Measurements from ENCODE around the gene MEIOB.

DNA sequence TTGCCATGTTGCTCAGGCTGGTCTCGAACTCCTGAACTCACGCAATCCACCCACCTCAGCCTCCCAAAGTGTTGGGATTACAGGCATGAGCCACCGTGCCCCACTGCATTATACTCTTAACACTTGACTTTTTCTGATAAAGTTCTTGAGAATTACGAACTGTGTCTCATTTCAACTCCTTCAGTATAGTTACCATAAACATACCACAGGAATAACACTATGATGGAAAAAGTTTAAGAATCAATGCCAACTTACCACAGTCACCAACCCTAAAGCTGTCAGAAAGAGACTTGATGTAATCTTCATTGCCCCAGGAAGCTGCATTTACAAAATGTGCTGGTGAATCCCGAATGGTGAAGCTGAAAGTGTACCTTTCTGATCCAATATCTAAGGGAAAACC is 10.2 kb downstream of the MEIOB start:
- TF ChIP-seq JUND (IDR thresholded peaks at IDR 0.05) (no peak), SMC3 (IDR thresholded peaks at IDR 0.05; ENCODE audit: low read depth, low read length) (no peak)
- TF ChIP-seq, protein P1, sequence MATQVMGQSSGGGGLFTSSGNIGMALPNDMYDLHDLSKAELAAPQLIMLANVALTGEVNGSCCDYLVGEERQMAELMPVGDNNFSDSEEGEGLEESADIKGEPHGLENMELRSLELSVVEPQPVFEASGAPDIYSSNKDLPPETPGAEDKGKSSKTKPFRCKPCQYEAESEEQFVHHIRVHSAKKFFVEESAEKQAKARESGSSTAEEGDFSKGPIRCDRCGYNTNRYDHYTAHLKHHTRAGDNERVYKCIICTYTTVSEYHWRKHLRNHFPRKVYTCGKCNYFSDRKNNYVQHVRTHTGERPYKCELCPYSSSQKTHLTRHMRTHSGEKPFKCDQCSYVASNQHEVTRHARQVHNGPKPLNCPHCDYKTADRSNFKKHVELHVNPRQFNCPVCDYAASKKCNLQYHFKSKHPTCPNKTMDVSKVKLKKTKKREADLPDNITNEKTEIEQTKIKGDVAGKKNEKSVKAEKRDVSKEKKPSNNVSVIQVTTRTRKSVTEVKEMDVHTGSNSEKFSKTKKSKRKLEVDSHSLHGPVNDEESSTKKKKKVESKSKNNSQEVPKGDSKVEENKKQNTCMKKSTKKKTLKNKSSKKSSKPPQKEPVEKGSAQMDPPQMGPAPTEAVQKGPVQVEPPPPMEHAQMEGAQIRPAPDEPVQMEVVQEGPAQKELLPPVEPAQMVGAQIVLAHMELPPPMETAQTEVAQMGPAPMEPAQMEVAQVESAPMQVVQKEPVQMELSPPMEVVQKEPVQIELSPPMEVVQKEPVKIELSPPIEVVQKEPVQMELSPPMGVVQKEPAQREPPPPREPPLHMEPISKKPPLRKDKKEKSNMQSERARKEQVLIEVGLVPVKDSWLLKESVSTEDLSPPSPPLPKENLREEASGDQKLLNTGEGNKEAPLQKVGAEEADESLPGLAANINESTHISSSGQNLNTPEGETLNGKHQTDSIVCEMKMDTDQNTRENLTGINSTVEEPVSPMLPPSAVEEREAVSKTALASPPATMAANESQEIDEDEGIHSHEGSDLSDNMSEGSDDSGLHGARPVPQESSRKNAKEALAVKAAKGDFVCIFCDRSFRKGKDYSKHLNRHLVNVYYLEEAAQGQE (IDR thresholded peaks at IDR 0.05; ENCODE audit: low read depth, low read length) = no peak

Measured in SK-N-SH (cell line).